ENCODE results near the gene ARVCF.

The ARVCF gene

DNA sequence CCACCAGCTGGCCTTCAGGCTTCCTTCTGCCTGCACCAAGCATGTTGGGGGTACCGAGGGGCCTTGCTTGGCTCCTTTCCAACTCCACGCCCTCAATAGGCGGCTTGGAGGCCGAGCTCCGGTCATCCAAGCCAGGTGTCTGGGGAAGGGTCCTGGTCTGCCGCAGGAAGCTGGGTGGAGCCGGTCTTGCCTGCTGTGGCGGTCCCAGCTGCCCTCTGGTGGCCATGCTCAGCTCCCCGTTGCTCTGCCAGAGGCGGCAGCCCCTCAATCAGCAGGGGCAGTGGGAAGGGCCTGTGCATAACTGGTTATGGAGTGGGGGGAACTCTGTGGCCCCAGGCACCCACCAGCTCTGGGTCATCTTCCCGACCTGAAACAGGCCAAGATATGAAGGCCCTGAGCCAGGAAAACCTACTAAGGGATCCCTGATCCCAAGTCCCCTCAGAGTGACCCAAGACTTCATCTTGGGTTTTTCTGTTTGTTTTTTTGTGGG lies 3.2 kb downstream of the ARVCF start (continued):
- TF ChIP-seq, protein P1, sequence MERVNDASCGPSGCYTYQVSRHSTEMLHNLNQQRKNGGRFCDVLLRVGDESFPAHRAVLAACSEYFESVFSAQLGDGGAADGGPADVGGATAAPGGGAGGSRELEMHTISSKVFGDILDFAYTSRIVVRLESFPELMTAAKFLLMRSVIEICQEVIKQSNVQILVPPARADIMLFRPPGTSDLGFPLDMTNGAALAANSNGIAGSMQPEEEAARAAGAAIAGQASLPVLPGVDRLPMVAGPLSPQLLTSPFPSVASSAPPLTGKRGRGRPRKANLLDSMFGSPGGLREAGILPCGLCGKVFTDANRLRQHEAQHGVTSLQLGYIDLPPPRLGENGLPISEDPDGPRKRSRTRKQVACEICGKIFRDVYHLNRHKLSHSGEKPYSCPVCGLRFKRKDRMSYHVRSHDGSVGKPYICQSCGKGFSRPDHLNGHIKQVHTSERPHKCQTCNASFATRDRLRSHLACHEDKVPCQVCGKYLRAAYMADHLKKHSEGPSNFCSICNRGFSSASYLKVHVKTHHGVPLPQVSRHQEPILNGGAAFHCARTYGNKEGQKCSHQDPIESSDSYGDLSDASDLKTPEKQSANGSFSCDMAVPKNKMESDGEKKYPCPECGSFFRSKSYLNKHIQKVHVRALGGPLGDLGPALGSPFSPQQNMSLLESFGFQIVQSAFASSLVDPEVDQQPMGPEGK (tag by site-specific recombination; IDR thresholded peaks at IDR 0.05): peak; percentile 38; the same call in 1 of the 2 replicates
- TF ChIP-seq, protein P2, sequence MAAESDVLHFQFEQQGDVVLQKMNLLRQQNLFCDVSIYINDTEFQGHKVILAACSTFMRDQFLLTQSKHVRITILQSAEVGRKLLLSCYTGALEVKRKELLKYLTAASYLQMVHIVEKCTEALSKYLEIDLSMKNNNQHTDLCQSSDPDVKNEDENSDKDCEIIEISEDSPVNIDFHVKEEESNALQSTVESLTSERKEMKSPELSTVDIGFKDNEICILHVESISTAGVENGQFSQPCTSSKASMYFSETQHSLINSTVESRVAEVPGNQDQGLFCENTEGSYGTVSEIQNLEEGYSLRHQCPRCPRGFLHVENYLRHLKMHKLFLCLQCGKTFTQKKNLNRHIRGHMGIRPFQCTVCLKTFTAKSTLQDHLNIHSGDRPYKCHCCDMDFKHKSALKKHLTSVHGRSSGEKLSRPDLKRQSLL (tag by site-specific recombination; IDR thresholded peaks at IDR 0.05): no peak
- TF ChIP-seq ZBTB1 (tag by site-specific recombination; IDR thresholded peaks at IDR 0.05) (no peak), SCRT2 (tag by site-specific recombination; IDR thresholded peaks at IDR 0.05) (no peak), GLIS2 (tag by site-specific recombination; IDR thresholded peaks at IDR 0.05) (no peak; the same call in 1 of the 2 replicates), SP7 (tag by site-specific recombination; IDR thresholded peaks at IDR 0.05) (no peak), ZNF354C (tag by site-specific recombination; IDR thresholded peaks at IDR 0.05; ENCODE audit: borderline replicate concordance, low read depth) (no peak), ZIC2 (tag by site-specific recombination; IDR thresholded peaks at IDR 0.05) (peak; percentile 55), ZNF169 (tag by site-specific recombination; IDR thresholded peaks at IDR 0.05) (no peak), ZNF239 (tag by site-specific recombination; IDR thresholded peaks at IDR 0.05) (no peak), ZNF785 (tag by site-specific recombination; IDR thresholded peaks at IDR 0.05) (no peak), ZNF335 (tag by site-specific recombination; conservative IDR thresholded peaks at IDR 0.05) (0 out of 2 replicates have a peak, but pooled peaks have one; percentile 14), ZNF747 (tag by site-specific recombination; IDR thresholded peaks at IDR 0.05) (no peak)
- TF ChIP-seq, protein P3, sequence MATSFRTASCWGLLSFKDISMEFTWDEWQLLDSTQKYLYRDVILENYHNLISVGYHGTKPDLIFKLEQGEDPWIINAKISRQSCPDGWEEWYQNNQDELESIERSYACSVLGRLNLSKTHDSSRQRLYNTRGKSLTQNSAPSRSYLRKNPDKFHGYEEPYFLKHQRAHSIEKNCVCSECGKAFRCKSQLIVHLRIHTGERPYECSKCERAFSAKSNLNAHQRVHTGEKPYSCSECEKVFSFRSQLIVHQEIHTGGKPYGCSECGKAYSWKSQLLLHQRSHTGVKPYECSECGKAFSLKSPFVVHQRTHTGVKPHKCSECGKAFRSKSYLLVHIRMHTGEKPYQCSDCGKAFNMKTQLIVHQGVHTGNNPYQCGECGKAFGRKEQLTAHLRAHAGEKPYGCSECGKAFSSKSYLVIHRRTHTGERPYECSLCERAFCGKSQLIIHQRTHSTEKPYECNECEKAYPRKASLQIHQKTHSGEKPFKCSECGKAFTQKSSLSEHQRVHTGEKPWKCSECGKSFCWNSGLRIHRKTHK (tag by site-specific recombination; IDR thresholded peaks at IDR 0.05): no peak

- no peaks in the 10 kb centered on the region for H3K9me3 ChIP-seq (ENCODE audit: control insufficient read depth, insufficient read depth, low read depth, low read length)
- H3K4me1 ChIP-seq (ENCODE audit: control insufficient read depth, insufficient read depth, low read length): no peaks in the 10 kb centered on the region
- no peak overlapping the region for H3K27ac ChIP-seq (ENCODE audit: extremely low read depth, low read depth, low read length)
- no peak overlapping the region for H3K4me3 ChIP-seq (ENCODE audit: low read depth, low read length)
- no peaks in the 10 kb centered on the region for H3K36me3 ChIP-seq (ENCODE audit: control insufficient read depth in 2 of 2, insufficient read depth in 1 of 2, low read length in 2 of 2)
- CTCF ChIA-PET: interaction anchor here (0.6 to 6.9 kb wide), 20 partner anchors 9 to 282 kb away, joined by 3 to 150 read pairs (median 5); no protein-coding TSS in a partner anchor
- TF ChIP-seq ZNF747 (tag by site-specific recombination; IDR thresholded peaks at IDR 0.05): no peak
- POLR2A ChIA-PET: interaction anchor here (0.9 to 3.9 kb wide), 3 partner anchors 27 to 42 kb away, joined by 3 to 26 read pairs (median 3); no protein-coding TSS in a partner anchor
Measured at GRCh38 chr22:20012741-20013331, 3.8 kb downstream of the ARVCF start.

GRCh38 chr22:20011993-20012740 lies 4.5 kb downstream of the ARVCF start:
- CTCF ChIA-PET: interaction anchor here (0.6 to 6.9 kb wide), 11 partner anchors 8 to 282 kb away, joined by 4 to 150 read pairs (median 6); no protein-coding TSS in a partner anchor
- H3K9me3 ChIP-seq (ENCODE audit: control insufficient read depth, insufficient read depth, low read depth, low read length): no peaks in the 10 kb centered on the region
- POLR2A ChIA-PET: interaction anchor here (3.9 kb wide), 1 partner anchor 41 kb away, joined by 26 read pairs; no protein-coding TSS in a partner anchor
- no peak overlapping the region for H3K4me3 ChIP-seq (ENCODE audit: low read depth, low read length)
- H3K36me3 ChIP-seq (ENCODE audit: control insufficient read depth in 2 of 2, insufficient read depth in 1 of 2, low read length in 2 of 2): no peaks in the 10 kb centered on the region
- TF ChIP-seq EGR2 (tag by site-specific recombination; IDR thresholded peaks at IDR 0.05; ENCODE audit: low read depth) (no peak), ZNF658 (tag by site-specific recombination; IDR thresholded peaks at IDR 0.05) (no peak), ZNF677 (tag by site-specific recombination; IDR thresholded peaks at IDR 0.05) (no peak), ZBTB44 (tag by site-specific recombination; IDR thresholded peaks at IDR 0.05) (no peak), OSR2 (tag by site-specific recombination; IDR thresholded peaks at IDR 0.05) (no peak), ZBTB7A (tag by site-specific recombination; IDR thresholded peaks at IDR 0.05; ENCODE audit: low read depth) (no peak), GLIS2 (tag by site-specific recombination; IDR thresholded peaks at IDR 0.05) (no peak), ZBTB26 (tag by site-specific recombination; optimal IDR thresholded peaks at IDR 0.05) (no peak)
- no peaks in the 10 kb centered on the region for H3K4me1 ChIP-seq (ENCODE audit: control insufficient read depth, insufficient read depth, low read length)
- H3K27ac ChIP-seq (ENCODE audit: extremely low read depth, low read depth, low read length): no peak overlapping the region
